HepG2 (cell line): ENCODE data around the gene ADAR. TPM values are rescaled to one million over a fixed set of nuclear protein-coding genes. Genes with fewer than 3 reads are reported as not detected.
A peak's percentile ranks its signal among the peaks of the same experiment; 100 is the strongest.

Source experiments
- ATF6 ChIP-seq: sonication (generic); formaldehyde crosslinking; conservative IDR thresholded peaks from 2 replicates; pipeline ENCODE4 v1.4.0; 2020; ENCODE audit warnings: missing genetic modification reagents
- CBFB ChIP-seq: sonication (generic); formaldehyde crosslinking; IDR thresholded peaks from 2 replicates; pipeline ENCODE4 v1.4.0; 2020; ENCODE audit warnings: missing genetic modification reagents
- CBX1 ChIP-seq: IDR thresholded peaks from one replicate; pipeline ENCODE4 v1.6.1; 2016; ENCODE audit warnings: antibody characterized with exemption, low read depth
- ETV6 ChIP-seq: sonication (generic); formaldehyde crosslinking; conservative IDR thresholded peaks from 2 replicates; pipeline ENCODE4 v1.4.0; 2020; ENCODE audit warnings: missing genetic modification reagents
- HHEX ChIP-seq: IDR thresholded peaks from 2 replicates; pipeline ENCODE4 v1.6.1; 2016; ENCODE audit warnings: control low read depth
- HNF4G ChIP-seq, 2 experiments: sonication (generic) in 1 of 2; formaldehyde crosslinking in 1 of 2; IDR thresholded peaks; 2 replicates each; pipeline versions ENCODE4 v1.4.0 to v1.6.1; 2011 to 2020; ENCODE audit warnings: borderline replicate concordance in 2 of 2, low read depth in 2 of 2, mild to moderate bottlenecking in 2 of 2, low read length in 1 of 2, missing genetic modification reagents in 1 of 2, moderate library complexity in 1 of 2
- MBNL3 ChIP-seq: fragments of 250-450 bp; sonication (Bioruptor Pico); conservative IDR thresholded peaks from 2 replicates; pipeline ENCODE4 v1.8.0; 2022; ENCODE audit warnings: mild to moderate bottlenecking, inconsistent platforms
- MIER3 ChIP-seq: IDR thresholded peaks from 2 replicates; pipeline ENCODE4 v1.6.1; 2016; ENCODE audit warnings: missing compliant biosample characterization, borderline replicate concordance
- MLX ChIP-seq: IDR thresholded peaks from 2 replicates; pipeline ENCODE4 v1.6.1; 2016
- PRDM4 ChIP-seq: sonication (generic); formaldehyde crosslinking; IDR thresholded peaks from 2 replicates; pipeline ENCODE4 v1.9.0; 2021; ENCODE audit warnings: missing genetic modification reagents, borderline replicate concordance
- REXO4 ChIP-seq: sonication (generic); formaldehyde crosslinking; IDR thresholded peaks from 2 replicates; pipeline ENCODE4 v1.8.0; 2022; ENCODE audit warnings: missing genetic modification reagents, mild to moderate bottlenecking, borderline replicate concordance
- SP4 ChIP-seq: sonication (generic); formaldehyde crosslinking; IDR thresholded peaks from 2 replicates; pipeline ENCODE4 v1.8.1; 2023; ENCODE audit warnings: mild to moderate bottlenecking, missing genetic modification reagents
- SRF ChIP-seq: IDR thresholded peaks from 2 replicates; pipeline ENCODE4 v1.6.1; 2011; ENCODE audit warnings: mild to moderate bottlenecking, low read depth, low read length, moderate library complexity
- TRIM22 ChIP-seq: fragments of 450-650 bp; IDR thresholded peaks from 2 replicates; pipeline ENCODE4 v1.6.1; 2017
- ZBTB44 ChIP-seq: sonication (generic); formaldehyde crosslinking; IDR thresholded peaks from 2 replicates; pipeline ENCODE4 v1.4.0; 2020; ENCODE audit warnings: missing genetic modification reagents
- ZNF468 ChIP-seq: sonication (generic); formaldehyde crosslinking; IDR thresholded peaks from 2 replicates; pipeline ENCODE4 v1.8.0; 2022; ENCODE audit warnings: mild to moderate bottlenecking, moderate library complexity, missing genetic modification reagents
- ZNF678 ChIP-seq: sonication (generic); formaldehyde crosslinking; IDR thresholded peaks from 2 replicates; pipeline ENCODE4 v1.4.0; 2020; ENCODE audit warnings: mild to moderate bottlenecking, missing genetic modification reagents
- polyA plus RNA-seq, 8 experiments: library from polyadenylated mRNA; depleted of rRNA in 3 of 8; stranded (reverse) in 7 of 8; unstranded in 1 of 8; fragments of >200 nt; fragmentation: Illumina TruSeq in 4 of 8; extraction: Trizol in 4 of 8; gene quantifications; 2 replicates each; pipeline versions ENCODE4 v1.2.1 to v1.2.3, GENCODE V29; 2011 to 2016; ENCODE audit warnings: low read depth in 4 of 8, missing spikeins in 1 of 8, mixed read lengths in 1 of 8; ENCODE audit not compliant: insufficient read depth in 1 of 8
- total RNA-seq, 5 experiments: library from RNA; depleted of rRNA; stranded (reverse); fragments of >200 nt; fragmentation: Illumina TruSeq; extraction: Trizol; gene quantifications; 2 replicates each; pipeline ENCODE4 v1.2.3, GENCODE V29; 2016; ENCODE audit warnings: low read depth in 1 of 5

Gene ADAR
- total and polyA plus RNA-seq, 2 of the 13 experiments (the other 11 are each of a cell fraction or from before 2014, with no cell fraction given): 70.8 to 86.2 TPM

- no peak for TF ChIP-seq MBNL3 (CRISPR knock-in tag)
- peak; percentile 97 for TF ChIP-seq SP4 (CRISPR knock-in tag)
- TF ChIP-seq ZBTB44: 0 out of 2 replicates have a peak, but pooled peaks have one; percentile 71
- no peak for TF ChIP-seq HNF4G (IDR thresholded peaks at IDR 0.05; ENCODE audit: borderline replicate concordance, low read depth, low read length)
- TF ChIP-seq HNF4G (CRISPR knock-in tag; IDR thresholded peaks at IDR 0.05; ENCODE audit: borderline replicate concordance, low read depth): peak; percentile 54; the same call in 1 of the 2 replicates
- peak; percentile 72; the same call in 1 of the 2 replicates for TF ChIP-seq MIER3 (CRISPR knock-in tag)
- peak; percentile 83; the same call in 1 of the 2 replicates for TF ChIP-seq REXO4 (CRISPR knock-in tag)
- TF ChIP-seq ZNF678: peak; percentile 98
- no peak for TF ChIP-seq ETV6 (CRISPR knock-in tag)
- TF ChIP-seq HHEX (CRISPR knock-in tag): no peak
- no peak for TF ChIP-seq SRF
- no peak for TF ChIP-seq PRDM4
- TF ChIP-seq CBX1: peak; percentile 92
- TF ChIP-seq MLX (CRISPR knock-in tag): peak; percentile 93
- TF ChIP-seq ATF6: no peak
- TF ChIP-seq TRIM22: 0 out of 2 replicates have a peak, but pooled peaks have one; percentile 23
- TF ChIP-seq ZNF468 (CRISPR knock-in tag): 0 out of 2 replicates have a peak, but pooled peaks have one; percentile 67
- TF ChIP-seq CBFB: peak; percentile 70; the same call in 1 of the 2 replicates
Measured at GRCh38 chr1:154558720-154559465, 49.1 kb downstream of the ADAR start (continued).
